Measurements from ENCODE around the gene LTB4R2. TPM values are rescaled to one million over a fixed set of nuclear protein-coding genes. Genes with fewer than 3 reads are reported as not detected.

The LTB4R2 gene
- total and polyA plus RNA-seq, 2 donors (not counting 1 experiment from before 2014, with no cell fraction given) = 0.23 to 1.8 TPM

DNA sequence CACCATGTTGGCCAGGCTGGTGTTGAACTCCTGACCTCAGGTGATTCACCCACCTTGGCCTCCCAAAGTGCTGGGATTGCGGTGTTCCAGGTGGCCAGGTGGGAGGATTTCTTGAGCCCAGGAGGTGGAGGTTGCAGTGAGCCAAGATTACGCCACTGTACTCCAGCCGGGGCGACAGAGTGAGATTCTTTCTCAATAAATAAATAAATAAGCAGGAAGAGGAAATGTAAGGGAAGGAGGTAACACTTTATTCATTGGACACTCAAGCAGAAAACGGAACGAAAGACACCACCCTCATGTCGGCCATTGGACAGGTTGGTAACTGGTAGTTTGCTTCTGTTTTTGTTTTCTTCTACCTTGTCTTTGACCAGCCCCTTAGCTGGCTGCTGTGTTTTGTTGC, 45.1 kb downstream of the LTB4R2 start:
- Histone ChIP-seq H3K79me2 (ENCODE audit: control insufficient read depth, insufficient read depth, low read length) (no peaks in the 10 kb centered on the region), H3K36me3 (ENCODE audit: control insufficient read depth, insufficient read depth, low read length) (no peaks in the 10 kb centered on the region), H3K9me3 (ENCODE audit: control insufficient read depth, insufficient read depth, low read depth, low read length) (no peaks in the 10 kb centered on the region), H3K4me1 (ENCODE audit: control insufficient read depth, extremely low read depth, insufficient read depth, low read length) (peaks cover 8% of the 10 kb centered on the region), H3K27me3 (ENCODE audit: control insufficient read depth, insufficient read depth, low read length) (no peaks in the 10 kb centered on the region), H3K4me3 (replicated peaks in 1 of 4; ENCODE audit: control extremely low read depth in 1 of 4, insufficient read depth in 1 of 4, low read depth in 3 of 4, low read length in 4 of 4) (no peak overlapping the region), H3K4me2 (ENCODE audit: extremely low read depth, insufficient read depth, low read length) (no peak overlapping the region), H2AFZ (ENCODE audit: low read length) (no peak overlapping the region), H3K9ac (ENCODE audit: insufficient read depth, low read length) (no peak overlapping the region), H4K20me1 (ENCODE audit: control insufficient read depth, extremely low read depth, insufficient read depth, low read length) (no peaks in the 10 kb centered on the region), H3K27ac (ENCODE audit: insufficient read depth, low read length) (no peak overlapping the region)
- no peak for TF ChIP-seq CTCF (conservative IDR thresholded peaks at IDR 0.05 in 1 of 2, IDR thresholded peaks at IDR 0.05 in 1 of 2; ENCODE audit: low read depth in 1 of 2, low read length in 2 of 2)
- no peak for TF ChIP-seq EZH2 (IDR thresholded peaks at IDR 0.05; ENCODE audit: low read length, missing control alignments)
- DNase-seq (ENCODE audit: low read depth in 2 of 2) = no peak

- H3K9me3 ChIP-seq (ENCODE audit: control insufficient read depth, insufficient read depth, low read depth, low read length) = no peaks in the 10 kb centered on the region
- H3K36me3 ChIP-seq (ENCODE audit: control insufficient read depth, insufficient read depth, low read length) = no peaks in the 10 kb centered on the region
- H3K4me2 ChIP-seq (ENCODE audit: extremely low read depth, insufficient read depth, low read length) = no peak overlapping the region
- H4K20me1 ChIP-seq (ENCODE audit: control insufficient read depth, extremely low read depth, insufficient read depth, low read length) = no peaks in the 10 kb centered on the region
- no peak for DNase-seq (ENCODE audit: low read depth in 2 of 2)
- H3K9ac ChIP-seq (ENCODE audit: insufficient read depth, low read length) = no peak overlapping the region
- H3K4me3 ChIP-seq (replicated peaks in 1 of 4; ENCODE audit: control extremely low read depth in 1 of 4, insufficient read depth in 1 of 4, low read depth in 3 of 4, low read length in 4 of 4) = no peak overlapping the region
- no peak overlapping the region for H2AFZ ChIP-seq (ENCODE audit: low read length)
- H3K27me3 ChIP-seq (ENCODE audit: control insufficient read depth, insufficient read depth, low read length) = no peaks in the 10 kb centered on the region
- H3K27ac ChIP-seq (ENCODE audit: insufficient read depth, low read length) = no peak overlapping the region
- no peaks in the 10 kb centered on the region for H3K79me2 ChIP-seq (ENCODE audit: control insufficient read depth, insufficient read depth, low read length)
- TF ChIP-seq EZH2 (IDR thresholded peaks at IDR 0.05; ENCODE audit: low read length, missing control alignments) = no peak
- no peak for TF ChIP-seq CTCF (conservative IDR thresholded peaks at IDR 0.05 in 1 of 2, IDR thresholded peaks at IDR 0.05 in 1 of 2; ENCODE audit: low read depth in 1 of 2, low read length in 2 of 2)
- peaks cover 8% of the 10 kb centered on the region for H3K4me1 ChIP-seq (ENCODE audit: control insufficient read depth, extremely low read depth, insufficient read depth, low read length)
Observed at GRCh38 chr14:24356208-24356607, 46.3 kb downstream of the LTB4R2 start.

- Histone ChIP-seq H3K9me3 (ENCODE audit: control insufficient read depth, insufficient read depth, low read depth, low read length) (no peaks in the 10 kb centered on the region), H3K4me3 (replicated peaks in 1 of 4; ENCODE audit: control extremely low read depth in 1 of 4, insufficient read depth in 1 of 4, low read depth in 3 of 4, low read length in 4 of 4) (no peak overlapping the region), H3K9ac (ENCODE audit: insufficient read depth, low read length) (no peak overlapping the region), H3K27me3 (ENCODE audit: control insufficient read depth, insufficient read depth, low read length) (no peaks in the 10 kb centered on the region), H3K27ac (ENCODE audit: insufficient read depth, low read length) (no peak overlapping the region), H3K36me3 (ENCODE audit: control insufficient read depth, insufficient read depth, low read length) (no peaks in the 10 kb centered on the region), H3K4me2 (ENCODE audit: extremely low read depth, insufficient read depth, low read length) (no peak overlapping the region), H3K79me2 (ENCODE audit: control insufficient read depth, insufficient read depth, low read length) (no peaks in the 10 kb centered on the region), H3K4me1 (ENCODE audit: control insufficient read depth, extremely low read depth, insufficient read depth, low read length) (peaks cover 9% of the 10 kb centered on the region), H4K20me1 (ENCODE audit: control insufficient read depth, extremely low read depth, insufficient read depth, low read length) (no peaks in the 10 kb centered on the region), H2AFZ (ENCODE audit: low read length) (no peak overlapping the region)
- no peak for DNase-seq (ENCODE audit: low read depth in 2 of 2)
- no peak for TF ChIP-seq EZH2 (IDR thresholded peaks at IDR 0.05; ENCODE audit: low read length, missing control alignments)
- no peak for TF ChIP-seq CTCF (conservative IDR thresholded peaks at IDR 0.05 in 1 of 2, IDR thresholded peaks at IDR 0.05 in 1 of 2; ENCODE audit: low read depth in 1 of 2, low read length in 2 of 2)
Observed at GRCh38 chr14:24360281-24360680, 50.3 kb downstream of the LTB4R2 start.
